Activated CD4-positive, CD25-positive, alpha-beta regulatory T cell treated with anti-CD3 and anti-CD28 coated beads, Interleukin-2, amount 50 U/mL, for 16 hours (primary cell): ENCODE results near the gene DGKB.
"Not testable (repeated sequence)": the region's sequence is repeated elsewhere in the genome, so short reads cannot be mapped to it uniquely, and the experiment has no call there.

Source experiments
- DNase-seq: peaks from one replicate; pipeline ENCODE4 v3.0.0-alpha.2; 2020; ENCODE audit warnings: low read depth, low spot score

DGKB gene

DNA sequence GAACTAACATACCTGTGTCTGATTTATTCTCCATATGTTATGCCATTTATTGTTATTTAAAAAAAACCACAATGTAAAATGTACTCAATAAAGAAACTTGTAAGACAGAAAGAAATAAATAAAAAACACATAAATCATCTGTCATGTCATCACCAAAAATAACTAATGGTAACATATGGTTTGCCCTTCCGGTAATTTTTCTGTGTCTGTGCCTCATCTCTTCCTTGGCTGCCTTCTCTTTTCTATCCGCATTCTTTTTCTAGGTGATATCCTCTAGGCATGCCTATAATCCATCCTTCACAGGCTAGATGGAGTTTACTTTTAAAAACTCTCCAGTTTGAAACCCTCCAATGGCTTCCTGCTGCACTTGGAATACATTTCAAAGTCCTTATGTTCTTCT, 609.1 kb downstream of the DGKB start:
- no peak for DNase-seq

DNA sequence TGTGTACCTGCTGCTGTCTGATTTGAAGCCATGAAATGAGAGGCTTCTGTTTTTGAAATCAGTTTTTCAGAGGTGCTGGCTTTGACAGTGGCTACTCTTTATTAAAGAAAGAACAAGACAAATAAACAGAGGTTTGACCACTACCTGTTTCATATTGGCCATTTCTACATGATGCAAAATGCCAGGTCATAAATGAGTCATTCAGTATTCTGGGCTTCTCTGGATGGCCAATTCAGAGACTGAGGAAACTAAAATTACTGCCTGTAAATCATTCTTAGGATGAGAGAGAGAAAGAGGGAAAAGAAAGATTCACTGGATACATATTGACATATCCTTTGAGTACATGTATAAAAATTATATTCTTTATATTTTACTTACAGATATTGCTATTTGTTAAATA, 609.8 kb downstream of the DGKB start:
- no peak for DNase-seq

DNA sequence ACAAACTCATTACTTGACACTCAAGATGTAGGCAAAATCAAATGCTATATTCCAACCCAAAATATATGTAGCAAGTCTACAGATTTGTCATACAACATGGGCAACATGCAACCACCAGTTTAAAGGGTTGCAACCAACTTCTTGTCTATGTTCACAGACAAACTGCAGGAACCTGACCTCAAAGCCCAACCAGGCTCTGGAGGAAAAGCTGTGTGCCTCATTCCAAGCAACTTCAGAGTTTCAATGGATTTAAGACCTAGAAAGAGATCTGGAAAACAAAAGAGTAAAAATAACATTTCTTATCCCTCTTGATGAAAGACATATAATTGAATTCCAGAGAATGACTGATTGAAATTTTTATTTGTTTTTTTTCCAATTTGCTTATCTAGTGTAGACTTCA, 612.6 kb downstream of the DGKB start:
- no peak for DNase-seq

DNA sequence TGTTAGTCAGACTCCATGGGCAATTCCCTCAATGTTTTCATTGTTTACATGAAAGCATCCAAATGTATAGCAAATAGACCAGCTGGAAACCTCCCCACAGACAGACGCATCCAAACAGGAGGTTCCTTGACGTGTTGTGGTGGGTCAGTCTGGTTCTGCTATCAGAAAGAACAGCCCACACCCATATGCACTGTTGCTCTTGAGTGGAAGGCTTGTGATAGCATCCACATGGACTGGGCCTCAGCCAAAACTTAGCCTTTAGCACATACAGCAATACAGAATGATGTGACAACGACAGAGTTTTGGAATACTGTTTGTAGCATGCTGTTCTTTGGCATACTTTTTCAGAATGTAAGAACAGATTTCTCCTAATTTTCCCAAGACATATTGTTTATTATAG, 613.9 kb downstream of the DGKB start:
- no peak for DNase-seq

DNA sequence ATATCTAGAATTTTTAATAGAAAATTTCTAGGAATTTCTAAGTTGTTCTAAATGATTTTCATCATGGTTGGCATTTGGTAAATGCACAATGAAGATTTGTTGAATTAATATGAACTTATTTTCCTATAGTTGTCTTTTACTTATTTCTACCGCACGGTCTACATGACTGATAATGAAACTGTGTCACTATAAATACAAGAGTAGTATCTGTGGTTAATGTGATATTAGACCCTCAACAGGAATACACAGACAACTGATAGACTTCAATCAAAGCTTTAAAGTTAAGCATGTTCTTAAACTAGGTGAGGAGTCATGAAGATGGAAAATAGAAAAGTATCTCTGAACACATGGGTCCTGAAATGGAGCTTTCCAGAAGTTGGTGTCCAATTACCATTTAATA, 615.2 kb downstream of the DGKB start:
- no peak for DNase-seq

DNA sequence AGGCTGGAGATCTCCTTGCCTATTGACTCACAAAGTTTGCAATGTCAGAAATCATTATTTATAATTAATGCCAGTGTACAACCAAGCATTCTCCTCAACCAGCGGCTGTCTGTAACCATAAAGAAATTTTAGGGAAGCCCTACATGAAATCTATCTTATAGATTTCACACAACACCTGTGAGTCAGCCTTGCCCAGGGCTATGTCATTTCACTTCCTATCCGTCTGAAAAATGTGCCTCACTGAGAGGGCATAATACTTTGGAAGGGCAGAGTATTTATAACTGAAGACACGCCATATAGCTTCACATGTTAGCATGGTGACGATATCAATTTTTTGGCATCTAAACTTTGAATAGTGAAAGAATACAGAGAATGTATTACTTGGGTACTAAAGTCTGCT, 616.5 kb downstream of the DGKB start:
- no peak for DNase-seq

DNA sequence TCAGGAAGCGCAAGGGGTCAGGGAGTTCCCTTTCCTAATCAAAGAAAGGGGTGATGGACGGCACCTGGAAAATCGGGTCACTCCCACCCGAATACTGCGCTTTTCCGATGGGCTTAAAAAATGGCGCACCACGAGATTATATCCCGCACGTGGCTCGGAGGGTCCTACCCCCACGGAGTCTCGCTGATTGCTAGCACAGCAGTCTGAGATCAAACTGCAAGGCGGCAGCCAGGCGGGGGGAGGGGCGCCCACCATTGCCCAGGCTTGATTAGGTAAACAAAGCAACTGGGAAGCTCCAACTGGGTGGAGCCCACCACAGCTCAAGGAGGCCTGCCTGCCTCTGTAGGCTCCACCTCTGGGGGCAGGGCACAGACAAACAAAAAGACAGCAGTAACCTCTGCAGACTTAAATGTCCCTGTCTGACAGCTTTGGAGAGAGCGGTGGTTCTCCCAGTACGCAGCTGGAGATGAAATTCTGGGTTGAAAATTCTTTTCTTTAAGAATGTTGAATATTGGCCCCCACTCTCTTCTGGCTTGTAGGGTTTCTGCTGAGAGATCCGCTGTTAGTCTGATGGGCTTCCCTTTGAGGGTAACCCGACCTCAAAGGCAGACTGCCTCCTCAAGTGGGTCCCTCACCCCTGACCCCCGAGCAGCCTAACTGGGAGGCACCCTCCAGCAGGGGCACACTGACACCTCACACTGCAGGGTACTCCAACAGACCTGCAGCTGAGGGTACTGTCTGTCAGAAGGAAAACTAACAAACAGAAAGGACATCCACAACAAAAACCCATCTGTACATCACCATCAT, 623.3 kb downstream of the DGKB start:
- DNase-seq = not testable (repeated sequence)

DNA sequence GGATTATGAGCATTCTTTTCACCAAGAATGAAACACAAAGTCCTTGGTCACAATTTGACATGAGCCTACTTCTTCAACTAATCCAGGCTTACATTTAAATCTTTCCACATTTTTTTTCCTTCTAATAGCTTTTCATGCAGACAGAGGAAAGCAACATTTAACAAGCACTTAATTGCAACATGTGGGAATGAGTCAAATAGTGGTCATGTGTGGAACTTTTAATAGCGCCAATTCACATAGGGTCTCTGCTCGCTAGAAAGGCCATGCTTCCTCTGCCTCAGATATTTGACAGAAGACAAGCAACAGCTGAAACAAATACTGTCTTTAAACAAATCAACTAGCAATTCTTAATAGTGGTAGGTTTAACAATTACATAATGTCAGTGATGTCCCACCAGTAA, 627.2 kb downstream of the DGKB start:
- DNase-seq = no peak

DNA sequence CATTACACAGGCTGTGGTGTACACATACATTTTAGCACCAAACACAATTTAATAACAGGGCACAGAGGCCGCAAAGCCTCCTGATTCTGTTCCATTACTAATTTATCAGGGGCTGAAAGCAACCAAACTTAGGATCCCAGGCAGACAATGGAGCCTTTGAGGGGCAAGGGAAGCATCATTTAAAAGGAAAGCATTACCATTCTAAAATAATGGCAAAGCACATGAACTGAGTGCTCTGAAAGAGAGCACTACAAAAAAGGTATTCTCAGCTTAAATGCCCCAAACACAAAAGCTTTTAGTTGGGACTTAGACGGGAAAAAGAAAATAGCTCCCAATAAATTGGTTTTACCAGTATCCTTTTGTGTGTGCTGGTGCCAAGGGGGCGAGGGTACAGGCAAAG, 631.1 kb downstream of the DGKB start:
- no peak for DNase-seq

DNA sequence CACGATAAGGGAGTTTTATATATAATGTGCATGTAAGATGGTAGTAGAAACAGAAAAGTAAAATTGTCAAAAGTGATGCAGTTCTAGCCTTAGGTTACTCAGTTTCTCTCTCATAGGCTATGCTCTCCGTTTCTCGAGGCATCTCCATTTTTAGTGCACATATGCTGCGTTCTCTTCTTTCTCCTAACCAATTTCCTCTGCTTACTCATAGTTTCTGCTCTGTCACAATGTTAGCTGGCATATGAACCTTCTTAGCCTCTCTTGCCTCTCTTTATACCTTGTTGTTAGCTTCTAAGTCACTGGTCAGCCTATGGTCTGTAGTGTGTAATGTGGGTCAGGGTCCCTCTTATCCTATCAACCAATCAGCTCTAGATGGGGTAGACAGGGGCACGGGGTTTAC, 632.5 kb downstream of the DGKB start:
- DNase-seq = no peak

DNA sequence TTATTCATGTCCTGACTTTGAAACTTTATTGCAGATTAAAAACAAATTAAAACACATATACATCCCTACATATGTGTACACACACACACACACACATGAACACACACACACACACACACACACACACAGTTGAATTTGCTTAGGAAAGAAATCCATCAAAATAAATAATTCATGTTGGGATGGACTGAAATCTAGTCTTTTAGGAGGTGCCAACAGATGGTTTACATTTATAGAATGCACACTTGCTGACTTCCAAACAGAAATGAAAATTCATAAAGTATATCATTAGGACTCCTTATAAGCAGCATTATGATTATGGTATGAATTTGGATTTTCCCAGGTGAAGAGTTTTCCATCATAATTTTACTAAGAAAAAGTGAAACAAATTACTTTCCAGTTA, 642.5 kb downstream of the DGKB start:
- no peak for DNase-seq

DNA sequence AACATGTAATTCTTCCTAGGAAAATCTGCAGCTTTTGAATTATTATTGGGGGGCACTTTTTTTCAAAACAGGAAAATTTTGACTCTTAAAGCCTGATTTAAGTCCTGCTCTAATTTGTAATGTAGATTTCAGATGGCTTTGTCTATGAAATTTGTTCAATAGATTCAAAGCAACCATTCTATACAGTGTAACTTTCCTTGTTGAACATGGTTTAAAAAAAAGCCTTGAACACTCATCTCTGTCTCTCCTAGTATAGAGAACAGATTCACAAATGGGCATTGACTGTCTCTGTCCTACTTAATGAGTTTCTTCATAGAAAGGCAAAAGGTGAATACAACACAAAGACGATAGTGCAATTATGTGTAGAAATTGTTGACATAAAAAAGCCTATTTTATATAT, 643.7 kb downstream of the DGKB start:
- DNase-seq = no peak

DNA sequence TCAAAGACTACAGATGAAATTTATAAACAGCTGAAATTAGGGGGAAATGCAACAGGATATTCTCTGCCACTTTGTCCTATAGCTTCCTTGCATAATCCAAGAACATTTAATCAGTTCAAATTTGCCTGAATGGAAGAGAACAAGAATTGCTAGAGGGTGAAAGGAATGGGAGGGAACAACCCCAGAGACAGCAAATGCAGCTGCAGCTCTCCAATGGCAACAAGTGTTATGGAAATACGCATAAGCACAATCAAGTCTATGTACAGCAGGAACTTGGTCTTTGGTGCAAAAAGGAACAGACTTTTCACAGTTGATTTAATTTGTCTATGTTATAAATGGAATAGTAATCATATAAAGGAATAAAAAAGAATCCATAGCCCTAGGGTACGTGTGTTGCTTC, 644.1 kb downstream of the DGKB start:
- DNase-seq = no peak

DNA sequence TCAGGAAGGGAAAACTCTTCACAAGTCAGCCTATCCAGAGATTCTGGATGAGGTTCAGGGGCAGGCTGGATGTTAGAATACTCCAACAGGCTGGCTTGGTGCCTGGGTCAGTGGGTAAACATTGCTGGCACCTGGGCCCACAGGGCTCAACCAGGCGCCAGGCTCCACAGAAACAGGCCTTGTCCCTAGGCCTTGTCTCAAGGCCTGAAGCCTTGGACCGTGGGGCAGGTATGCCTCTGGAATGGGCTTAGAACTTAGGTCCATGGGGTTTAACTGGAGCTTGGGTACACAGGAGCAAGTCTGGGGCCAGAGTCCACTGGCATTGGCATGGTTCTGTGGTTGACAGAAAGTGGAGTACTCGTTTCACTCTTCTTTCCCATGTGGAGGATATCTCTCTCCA, 650.1 kb downstream of the DGKB start:
- no peak for DNase-seq

DNA sequence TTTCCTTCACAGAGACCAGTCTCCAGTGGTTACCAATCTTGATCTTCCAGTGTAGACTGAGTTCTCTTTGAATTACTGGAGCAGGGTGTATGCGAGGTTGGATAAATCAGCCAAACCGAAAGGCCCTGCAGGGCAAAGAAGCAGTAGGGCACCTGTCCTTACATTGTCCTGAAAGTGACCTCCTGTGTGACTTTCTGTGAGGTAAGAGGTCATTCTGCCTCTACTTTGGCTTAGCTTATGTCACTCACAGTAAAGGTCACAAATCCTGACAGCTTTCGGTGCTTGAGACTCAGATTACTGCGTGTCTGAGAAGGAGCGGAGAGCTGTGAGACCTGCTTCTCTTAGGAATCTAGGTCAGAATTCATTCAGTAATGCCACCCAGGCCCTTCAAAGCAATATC, 660.4 kb downstream of the DGKB start:
- DNase-seq = no peak

DNA sequence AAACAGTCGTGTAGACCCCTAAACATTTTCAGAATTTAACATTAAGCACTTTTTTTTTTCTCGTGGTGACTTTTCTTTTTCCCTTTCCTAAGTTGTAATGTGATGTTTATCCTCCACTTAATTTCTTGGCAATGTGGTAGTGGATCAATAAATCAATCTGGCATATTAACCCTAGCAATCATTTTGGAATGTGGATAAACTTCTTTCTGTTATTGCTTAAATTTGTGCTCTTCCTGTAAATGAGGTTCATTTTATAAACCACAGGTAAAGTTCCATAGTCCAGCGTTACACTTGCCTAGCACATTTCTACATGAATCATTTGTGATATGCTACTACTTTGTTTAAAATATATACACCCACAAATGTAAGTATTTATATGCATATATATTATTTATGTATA, 665.7 kb downstream of the DGKB start:
- DNase-seq = no peak

DNA sequence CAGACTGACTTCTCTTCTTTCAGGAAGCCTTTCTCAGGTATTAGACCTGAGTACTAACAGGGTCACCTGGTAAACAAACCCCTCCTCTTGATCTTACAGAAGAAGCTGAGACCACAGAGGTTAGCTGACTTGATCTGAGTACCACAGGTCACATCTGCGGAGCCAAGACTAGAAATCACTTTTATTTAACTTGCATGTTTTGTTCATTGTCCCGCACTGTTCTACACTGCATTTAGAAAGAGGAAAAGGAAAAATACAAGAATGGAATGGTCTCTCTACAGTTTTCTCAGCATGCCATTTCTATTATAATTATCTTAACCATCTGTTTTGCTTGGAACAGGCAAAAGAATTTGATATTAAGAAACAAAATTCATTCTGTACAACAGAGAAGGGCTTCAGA, 667.5 kb downstream of the DGKB start:
- DNase-seq = no peak

DNA sequence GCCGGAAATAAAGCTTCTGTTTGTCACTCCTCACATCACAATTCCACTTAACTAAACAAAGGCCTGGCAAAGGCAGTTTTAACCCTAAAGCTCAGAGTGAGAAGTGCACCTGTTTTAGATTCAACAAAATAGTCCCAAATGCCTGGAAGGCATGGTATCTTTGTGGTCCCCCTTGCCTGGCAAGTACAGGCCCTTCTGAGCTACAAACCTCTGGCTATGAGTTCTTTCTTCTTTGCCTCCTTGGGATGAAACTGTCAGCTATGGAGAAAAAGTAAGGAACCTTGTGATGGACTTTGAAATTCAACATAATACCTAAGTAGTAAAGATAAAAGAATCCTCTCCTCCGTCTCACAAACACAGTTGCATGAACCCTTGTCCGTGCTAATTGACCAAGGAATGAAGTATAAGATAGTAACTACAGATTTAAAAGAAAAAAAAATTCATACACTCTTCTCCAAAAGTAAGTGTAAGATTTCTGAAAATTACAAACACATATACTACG, 668.6 kb downstream of the DGKB start:
- no peak for DNase-seq

DNA sequence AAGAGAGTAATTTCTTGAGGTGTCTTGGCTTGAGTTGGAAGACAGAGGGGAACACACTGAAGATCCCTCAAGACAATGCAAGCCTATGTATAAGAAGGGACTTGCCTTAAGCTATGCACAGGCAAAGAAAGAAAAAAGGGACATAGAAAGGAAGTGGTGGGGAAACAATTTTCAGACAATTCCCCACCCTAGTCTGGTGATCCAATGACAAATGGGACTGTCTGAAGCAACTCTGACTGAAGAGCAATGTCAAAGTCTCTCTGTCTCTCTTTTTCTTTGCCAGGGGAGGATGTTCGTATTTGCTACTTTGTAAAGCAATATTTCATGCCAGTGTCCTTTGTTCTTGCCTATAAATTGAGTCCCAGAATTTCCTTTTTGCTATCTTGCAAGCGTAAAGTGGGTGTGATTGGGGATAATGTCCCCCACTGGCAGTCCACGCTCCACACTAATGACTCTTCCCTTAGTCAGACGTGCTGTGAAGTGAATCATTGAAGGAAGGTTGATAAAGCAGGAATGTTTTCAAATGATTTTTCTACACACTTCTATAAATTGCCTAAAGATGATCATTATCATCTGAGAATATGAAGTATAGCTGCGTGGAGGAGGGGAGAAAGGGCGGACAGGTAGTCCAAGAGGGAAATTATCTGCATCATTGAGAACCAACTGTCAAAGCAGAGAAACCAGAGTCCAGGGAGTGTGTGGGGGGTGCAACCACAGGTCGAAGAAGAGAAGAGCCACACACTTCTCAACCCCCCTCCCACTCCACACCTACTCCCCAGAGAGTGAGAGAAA, 669.3 kb downstream of the DGKB start:
- no peak for DNase-seq

DNA sequence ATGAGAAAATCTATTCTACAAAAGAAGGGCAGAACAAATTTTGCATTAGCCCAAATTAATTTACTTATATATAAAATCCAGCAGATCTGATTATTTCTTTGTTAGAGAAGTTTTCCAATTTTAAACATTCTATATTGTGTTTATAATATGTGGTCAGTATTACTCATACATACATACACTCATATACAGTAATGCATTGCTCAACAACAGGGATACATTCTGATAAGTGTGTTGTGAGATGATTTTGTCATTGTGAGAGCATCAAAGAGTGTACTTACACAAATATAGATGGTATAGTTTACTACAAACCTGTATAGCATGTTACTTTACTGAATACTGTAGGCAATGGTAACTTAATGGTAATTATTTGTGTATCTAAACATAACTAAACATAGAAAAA, 673.5 kb downstream of the DGKB start:
- DNase-seq = no peak

DNA sequence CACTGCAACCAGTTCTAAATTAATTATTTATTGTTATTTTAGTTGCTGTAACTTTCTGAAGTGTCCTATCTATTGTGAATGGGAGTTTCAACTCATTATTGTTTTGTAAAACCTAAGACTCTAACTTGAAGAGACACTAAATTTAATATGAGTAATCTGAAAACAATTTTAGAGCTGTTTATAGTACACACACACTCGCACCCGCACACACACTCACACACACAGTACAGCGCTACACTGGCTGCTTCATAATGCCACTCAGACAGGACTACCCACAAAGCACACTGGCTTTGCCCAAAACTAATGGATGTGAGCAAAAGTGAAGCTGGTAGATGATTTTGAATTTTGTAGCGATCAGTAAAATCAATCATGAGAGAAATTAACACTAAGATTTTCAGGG, 674.2 kb downstream of the DGKB start:
- no peak for DNase-seq

DNA sequence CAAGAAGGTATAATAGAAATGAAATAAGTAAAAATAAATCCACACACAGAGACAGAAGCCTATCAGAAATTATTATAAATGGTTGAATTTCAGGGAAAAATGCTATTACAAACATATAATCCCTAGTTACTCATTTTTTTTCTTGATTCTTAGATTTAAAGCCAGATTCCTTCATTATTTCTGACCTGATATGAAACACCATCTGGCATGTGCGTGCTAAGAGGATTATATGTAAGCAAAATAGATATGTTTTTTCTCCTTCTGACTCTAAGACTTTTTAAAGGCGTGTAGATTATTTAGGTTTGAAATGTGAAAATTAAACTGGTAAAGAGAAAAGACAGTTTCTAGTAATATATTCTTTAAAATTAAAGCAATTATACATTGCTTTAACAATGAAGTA, 676.4 kb downstream of the DGKB start:
- DNase-seq = no peak

DNA sequence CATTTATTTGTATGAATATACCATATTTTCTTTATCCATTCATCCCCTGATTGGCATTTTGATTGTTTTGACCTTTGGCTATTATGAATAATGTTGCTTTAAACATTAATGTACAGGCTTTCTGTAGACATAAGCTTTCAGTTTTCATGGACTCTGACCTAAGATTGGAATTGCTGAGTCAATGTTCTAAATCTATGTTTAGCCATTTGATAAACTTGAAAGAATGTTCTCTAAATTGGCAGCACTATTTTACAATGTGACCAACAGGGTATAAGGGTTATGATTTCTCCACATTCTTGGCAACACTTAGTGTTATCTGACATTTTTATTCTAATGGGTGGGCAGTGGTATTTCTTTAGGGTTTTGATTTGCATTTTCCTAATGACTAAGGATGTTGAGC, 683.4 kb downstream of the DGKB start:
- no peak for DNase-seq
